Astrocyte of the cerebellum (primary cell): Measurements from ENCODE around the gene HTR1D.
A peak's percentile ranks its signal among the peaks of the same experiment; 100 is the strongest.
"Not testable (repeated sequence)": the region's sequence is repeated elsewhere in the genome, so short reads cannot be mapped to it uniquely, and the experiment has no call there.

Source experiments
- DNase-seq: peaks from one replicate; pipeline ENCODE4 v3.0.0-alpha.2; 2011; ENCODE audit warnings: low read depth
- H3K4me3 ChIP-seq: 2 replicates; pipeline ENCODE4 v1.5.1; 2011; ENCODE audit warnings: mild to moderate bottlenecking, low read depth, low read length, moderate library complexity
- in situ Hi-C: cut with HindIII; loops from 2 replicates; pipeline ENCODE4 v1.10.0; 2017; ENCODE audit warnings: low sequenced_read_pairs
- TF ChIP-seq, protein P1 (sequence below): IDR thresholded peaks from 2 replicates; pipeline ENCODE4 v1.5.1; 2012; ENCODE audit warnings: low read length, low read depth, moderate library complexity, mild to moderate bottlenecking; ENCODE audit errors: missing control alignments

Gene HTR1D, protein sequence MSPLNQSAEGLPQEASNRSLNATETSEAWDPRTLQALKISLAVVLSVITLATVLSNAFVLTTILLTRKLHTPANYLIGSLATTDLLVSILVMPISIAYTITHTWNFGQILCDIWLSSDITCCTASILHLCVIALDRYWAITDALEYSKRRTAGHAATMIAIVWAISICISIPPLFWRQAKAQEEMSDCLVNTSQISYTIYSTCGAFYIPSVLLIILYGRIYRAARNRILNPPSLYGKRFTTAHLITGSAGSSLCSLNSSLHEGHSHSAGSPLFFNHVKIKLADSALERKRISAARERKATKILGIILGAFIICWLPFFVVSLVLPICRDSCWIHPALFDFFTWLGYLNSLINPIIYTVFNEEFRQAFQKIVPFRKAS

DNA sequence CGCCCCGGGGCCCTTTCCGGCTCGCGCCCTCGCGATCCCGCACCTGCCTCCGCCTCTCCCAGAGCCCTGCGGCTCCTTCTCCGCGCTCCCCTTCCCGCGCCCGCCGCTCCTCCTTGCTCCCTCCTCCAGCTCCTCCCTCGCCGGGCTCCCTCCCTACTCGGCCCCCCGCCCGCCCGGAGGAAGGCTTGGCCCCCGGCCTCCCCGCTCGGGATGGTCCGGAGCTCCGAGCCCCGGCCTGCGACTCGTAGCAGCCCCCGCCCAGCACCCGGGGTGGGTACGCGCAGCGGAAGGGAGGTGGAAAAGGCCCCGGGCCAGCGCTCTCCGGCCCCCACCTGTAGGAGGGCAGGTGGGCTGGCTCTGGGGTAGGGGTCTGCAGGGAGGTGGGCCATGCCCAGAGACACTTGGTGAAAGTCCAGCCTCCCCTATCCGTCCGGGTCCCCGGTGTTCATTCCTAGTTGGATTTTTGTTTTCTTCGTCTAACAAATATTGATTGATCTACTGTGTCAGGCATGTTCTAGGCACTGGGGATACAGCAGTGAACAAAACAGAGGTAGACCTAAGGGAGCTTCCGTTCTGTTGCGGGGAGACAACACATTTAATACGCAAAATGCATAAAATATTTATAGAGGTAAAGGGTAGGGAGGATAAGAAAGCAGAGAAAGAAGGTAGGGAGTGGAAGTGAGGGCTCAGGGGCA lies at the start of gene HTR1D:
HTR1D (minus strand) TSS at position 82 of the 695 bp plus-strand sequence. CDS start 23,283 bp downstream, outside the sequence.
- TF ChIP-seq, protein P1, sequence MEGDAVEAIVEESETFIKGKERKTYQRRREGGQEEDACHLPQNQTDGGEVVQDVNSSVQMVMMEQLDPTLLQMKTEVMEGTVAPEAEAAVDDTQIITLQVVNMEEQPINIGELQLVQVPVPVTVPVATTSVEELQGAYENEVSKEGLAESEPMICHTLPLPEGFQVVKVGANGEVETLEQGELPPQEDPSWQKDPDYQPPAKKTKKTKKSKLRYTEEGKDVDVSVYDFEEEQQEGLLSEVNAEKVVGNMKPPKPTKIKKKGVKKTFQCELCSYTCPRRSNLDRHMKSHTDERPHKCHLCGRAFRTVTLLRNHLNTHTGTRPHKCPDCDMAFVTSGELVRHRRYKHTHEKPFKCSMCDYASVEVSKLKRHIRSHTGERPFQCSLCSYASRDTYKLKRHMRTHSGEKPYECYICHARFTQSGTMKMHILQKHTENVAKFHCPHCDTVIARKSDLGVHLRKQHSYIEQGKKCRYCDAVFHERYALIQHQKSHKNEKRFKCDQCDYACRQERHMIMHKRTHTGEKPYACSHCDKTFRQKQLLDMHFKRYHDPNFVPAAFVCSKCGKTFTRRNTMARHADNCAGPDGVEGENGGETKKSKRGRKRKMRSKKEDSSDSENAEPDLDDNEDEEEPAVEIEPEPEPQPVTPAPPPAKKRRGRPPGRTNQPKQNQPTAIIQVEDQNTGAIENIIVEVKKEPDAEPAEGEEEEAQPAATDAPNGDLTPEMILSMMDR = no peak
- no peak for DNase-seq
- in situ Hi-C loops = no loop called here
- H3K4me3 ChIP-seq = peak within 1 kb of the TSS; percentile 37

DNA sequence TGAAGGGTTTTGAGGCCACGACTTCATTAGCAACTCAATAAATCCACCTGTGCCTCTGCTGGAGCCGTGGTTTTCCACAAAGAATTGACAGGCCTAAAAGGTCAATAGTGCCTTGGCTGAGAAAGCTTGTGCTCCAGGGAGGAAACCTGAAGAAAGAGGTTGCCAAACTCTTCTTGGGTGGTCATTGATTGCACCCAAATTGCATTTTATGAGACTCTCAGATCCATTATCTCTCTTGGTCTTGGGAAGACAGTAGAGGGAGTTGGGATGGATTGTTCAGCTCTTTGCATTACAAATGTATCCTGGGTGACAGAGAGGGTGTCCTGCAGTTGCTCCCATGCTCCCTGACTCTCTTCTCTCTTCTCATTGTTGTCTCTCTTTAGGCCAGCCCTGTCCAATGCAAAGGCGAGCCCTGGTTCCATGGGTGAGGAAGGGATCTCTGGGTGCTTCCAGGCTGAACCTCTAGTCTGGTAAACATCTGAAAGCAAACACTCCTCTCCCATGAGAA lies 46.1 kb upstream of the HTR1D start:
- in situ Hi-C loops = loop anchor here (5.0 kb wide), 1 partner anchor 76 kb away; no protein-coding TSS in a partner anchor
- TF ChIP-seq, protein P1 = no peak
- no peak overlapping the region for H3K4me3 ChIP-seq
- no peak for DNase-seq

DNA sequence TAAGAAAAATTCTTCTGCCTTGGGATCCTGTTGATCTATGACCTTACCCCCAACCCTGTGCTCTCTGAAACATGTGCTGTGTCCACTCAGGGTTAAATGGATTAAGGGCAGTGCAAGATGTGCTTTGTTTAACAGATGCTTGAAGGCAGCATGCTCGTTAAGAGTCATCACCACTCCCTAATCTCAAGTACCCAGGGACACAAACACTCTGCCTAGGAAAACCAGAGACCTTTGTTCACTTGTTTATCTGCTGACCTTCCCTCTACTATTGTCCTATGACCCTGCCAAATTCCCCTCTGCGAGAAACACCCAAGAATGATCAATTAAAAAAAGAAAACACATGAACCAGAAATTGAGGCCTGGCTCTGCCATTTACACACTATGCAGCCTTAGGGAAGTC lies 40.8 kb upstream of the HTR1D start:
- in situ Hi-C loops, H3K4me3 ChIP-seq, DNase-seq: not testable (repeated sequence)

DNA sequence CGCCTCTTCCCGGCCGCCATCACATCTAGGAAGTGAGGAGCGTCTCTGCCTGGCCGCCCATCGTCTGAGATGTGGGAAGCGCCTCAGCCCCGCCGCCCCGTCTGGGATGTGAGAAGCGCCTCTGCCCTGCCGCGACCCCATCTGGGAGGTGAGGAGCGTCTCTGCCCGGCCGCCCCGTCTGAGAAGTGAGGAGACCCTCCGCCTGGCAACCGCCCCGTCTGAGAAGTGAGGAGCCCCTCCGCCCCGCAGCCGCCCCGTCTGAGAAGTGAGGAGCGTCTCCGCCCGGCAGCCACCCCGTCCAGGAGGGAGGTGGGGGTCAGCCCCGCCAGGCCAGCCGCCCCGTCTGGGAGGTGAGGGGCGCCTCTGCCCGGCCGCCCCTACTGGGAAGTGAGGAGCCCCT lies 40.1 kb upstream of the HTR1D start:
- H3K4me3 ChIP-seq, DNase-seq, in situ Hi-C loops: not testable (repeated sequence)

DNA sequence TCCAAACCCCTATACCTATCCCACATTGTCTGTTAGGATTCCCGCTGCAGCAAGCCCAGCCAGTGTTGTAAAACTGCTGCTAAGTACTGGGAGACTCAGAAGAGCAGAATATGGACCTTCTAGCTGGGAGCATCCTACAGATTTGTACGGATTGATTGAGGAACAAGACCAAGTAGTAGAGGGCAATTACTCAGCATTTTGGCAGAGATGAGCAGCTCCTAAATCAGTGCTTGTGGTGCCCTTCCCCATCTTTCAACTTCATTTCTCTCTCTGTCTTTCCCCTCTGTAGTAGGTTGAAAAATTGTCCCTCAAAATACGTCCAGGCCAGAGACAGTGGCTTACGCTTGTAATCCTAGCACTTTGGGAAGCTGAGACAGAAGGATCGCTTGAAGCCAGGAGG lies 37.3 kb upstream of the HTR1D start:
- no peak for DNase-seq
- TF ChIP-seq, protein P1 = no peak
- in situ Hi-C loops = no loop called here
- H3K4me3 ChIP-seq = no peak overlapping the region

DNA sequence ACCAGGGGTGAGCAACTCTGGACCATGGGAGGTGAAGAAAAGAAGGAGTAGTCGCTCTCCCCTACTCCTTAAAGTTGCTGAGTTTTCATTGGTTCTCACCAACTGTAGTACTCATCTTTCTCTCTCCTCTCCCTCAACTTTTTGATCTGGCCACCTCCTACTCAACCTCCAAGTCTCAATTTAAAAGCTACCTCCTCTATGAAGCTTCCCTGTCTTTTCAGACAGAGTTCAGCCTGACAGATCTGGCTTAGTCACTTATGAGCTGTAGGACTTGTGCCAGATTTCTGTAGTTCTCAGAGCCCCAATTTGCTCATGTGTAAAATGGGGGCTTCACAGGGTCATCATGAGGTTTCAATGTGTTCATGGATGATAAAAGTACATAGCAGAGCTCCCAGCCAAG lies 34.5 kb upstream of the HTR1D start:
- DNase-seq = no peak
- TF ChIP-seq, protein P1 = no peak
- in situ Hi-C loops = no loop called here
- no peak overlapping the region for H3K4me3 ChIP-seq

DNA sequence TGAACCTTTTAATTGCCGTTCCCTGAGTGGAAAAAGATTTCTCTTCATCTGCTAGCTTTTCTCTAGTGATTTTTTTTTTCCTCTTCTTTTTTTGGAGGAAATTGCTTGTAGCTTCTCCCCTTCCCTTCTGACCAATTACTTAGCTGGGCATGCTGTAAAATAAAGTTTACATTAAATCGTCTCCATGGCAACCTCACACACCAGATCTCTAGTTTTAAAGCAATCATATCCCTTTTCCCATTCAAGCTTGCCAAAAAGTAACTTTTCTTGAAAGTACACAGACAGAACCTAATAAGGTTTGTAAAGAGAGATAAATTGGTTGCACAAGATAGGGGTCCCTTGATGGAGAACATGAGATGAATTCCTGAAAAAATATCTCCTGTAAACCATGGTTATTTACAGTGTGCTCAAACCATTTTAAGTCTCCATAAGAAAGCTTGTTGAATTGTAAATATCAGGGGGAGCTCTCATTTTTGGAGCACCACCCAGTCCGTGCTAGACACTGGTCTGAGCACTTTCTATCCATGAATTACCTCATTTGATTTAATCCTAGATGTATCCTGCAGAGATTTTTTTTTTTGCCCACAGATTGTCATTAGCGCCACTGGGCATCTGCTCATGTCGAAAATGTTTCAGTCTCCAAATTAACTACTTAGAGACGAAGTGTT lies 32.6 kb upstream of the HTR1D start:
- TF ChIP-seq, protein P1 = no peak
- no peak overlapping the region for H3K4me3 ChIP-seq
- no peak for DNase-seq
- in situ Hi-C loops = no loop called here
